Astrocyte (in vitro differentiated cells and primary cell): ENCODE data around the gene DDX1. TPM values are rescaled to one million over a fixed set of nuclear protein-coding genes. Genes with fewer than 3 reads are reported as not detected.

Experiments
- DNase-seq: peaks from one replicate; pipeline ENCODE4 v3.0.0-alpha.2; 2010; ENCODE audit warnings: low read depth
- FAIRE-seq: peaks from 2 replicates; lab custom pipeline; 2011; peaks lifted over from hg19 to GRCh38; lab: Jason Lieb, UNC
- H2AFZ ChIP-seq: 2 replicates; pipeline ENCODE4 v1.6.0; 2012; ENCODE audit warnings: low read depth, low read length, inconsistent platforms
- H3K27ac ChIP-seq: 2 replicates; pipeline ENCODE4 v1.5.1; 2011; ENCODE audit warnings: low read depth, low read length, inconsistent platforms
- H3K27me3 ChIP-seq: 2 replicates; pipeline ENCODE4 v1.6.0; 2011; ENCODE audit warnings: low read length, inconsistent platforms; ENCODE audit not compliant: insufficient read depth
- H3K36me3 ChIP-seq: 2 replicates; pipeline ENCODE4 v1.5.1; 2011; ENCODE audit warnings: low read length, inconsistent platforms; ENCODE audit not compliant: insufficient read depth
- H3K4me1 ChIP-seq: 2 replicates; pipeline ENCODE4 v1.5.1; 2011; ENCODE audit warnings: low read length, inconsistent platforms; ENCODE audit not compliant: insufficient read depth
- H3K4me2 ChIP-seq: 2 replicates; pipeline ENCODE4 v1.6.0; 2012; ENCODE audit warnings: low read length, inconsistent platforms
- H3K4me3 ChIP-seq: 2 replicates; pipeline ENCODE4 v1.5.1; 2011; ENCODE audit warnings: low read depth, mild to moderate bottlenecking, low read length, inconsistent platforms; ENCODE audit not compliant: insufficient read depth
- H3K79me2 ChIP-seq: 2 replicates; pipeline ENCODE4 v1.6.0; 2012; ENCODE audit warnings: mild to moderate bottlenecking, low read length, inconsistent platforms; ENCODE audit not compliant: insufficient read depth
- H3K9ac ChIP-seq: 2 replicates; pipeline ENCODE4 v1.6.0; 2012; ENCODE audit warnings: mild to moderate bottlenecking, low read length, inconsistent platforms
- H3K9me3 ChIP-seq: 2 replicates; pipeline ENCODE4 v1.5.1; 2012; ENCODE audit warnings: low read depth, mild to moderate bottlenecking, low read length, inconsistent platforms; ENCODE audit not compliant: insufficient read depth
- H4K20me1 ChIP-seq: 2 replicates; pipeline ENCODE4 v1.6.0; 2012; ENCODE audit warnings: low read length, inconsistent platforms; ENCODE audit not compliant: insufficient read depth
- H3K27ac Mint-ChIP-seq: one replicate; pipeline ENCODE4 v1.8.0; 2021; ENCODE audit warnings: mild to moderate bottlenecking, mixed read lengths; ENCODE audit not compliant: unreplicated experiment
- H3K27me3 Mint-ChIP-seq: one replicate; pipeline ENCODE4 v1.8.0; 2021; ENCODE audit warnings: low read depth, mixed read lengths; ENCODE audit not compliant: unreplicated experiment
- H3K36me3 Mint-ChIP-seq: one replicate; pipeline ENCODE4 v1.8.0; 2021; ENCODE audit warnings: low read depth, mixed read lengths; ENCODE audit not compliant: unreplicated experiment
- H3K4me1 Mint-ChIP-seq: one replicate; pipeline ENCODE4 v1.8.0; 2021; ENCODE audit warnings: low read depth, mixed read lengths; ENCODE audit not compliant: unreplicated experiment
- H3K4me3 Mint-ChIP-seq: one replicate; pipeline ENCODE4 v1.8.0; 2021; ENCODE audit warnings: mild to moderate bottlenecking, moderate library complexity, mixed read lengths; ENCODE audit not compliant: unreplicated experiment
- H3K9me3 Mint-ChIP-seq: one replicate; pipeline ENCODE4 v1.8.0; 2021; ENCODE audit warnings: mild to moderate bottlenecking, mixed read lengths; ENCODE audit not compliant: unreplicated experiment
- EZH2 ChIP-seq: IDR thresholded peaks from 2 replicates; pipeline ENCODE4 v1.6.1; 2012; ENCODE audit warnings: mild to moderate bottlenecking, low read length, inconsistent platforms; ENCODE audit not compliant: insufficient read depth
- total RNA-seq: library from RNA; stranded (reverse); gene quantifications from 2 replicates; pipeline ENCODE4 v1.2.1, GENCODE V29; 2021
- TF ChIP-seq, protein P1 (sequence below): IDR thresholded peaks from 2 replicates; pipeline ENCODE4 v1.5.1; 2011; ENCODE audit warnings: low read depth, mild to moderate bottlenecking, inconsistent platforms, low read length, moderate library complexity; ENCODE audit not compliant: insufficient read depth

Gene DDX1
- total RNA-seq, 1 donor from 2014 or later, result 146 TPM

DNA sequence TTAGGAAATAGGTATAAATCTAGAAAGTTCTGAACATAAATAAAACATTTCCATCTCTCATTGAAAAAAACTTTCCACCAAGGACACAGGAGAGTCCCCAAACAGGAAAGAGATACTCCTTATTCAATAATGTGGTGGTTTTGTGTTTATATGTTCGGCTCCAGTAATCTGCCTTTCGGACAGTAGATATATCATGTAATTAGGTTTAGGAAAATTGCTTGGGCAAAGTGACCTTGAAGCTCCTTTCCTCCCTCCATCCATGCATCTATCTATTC, 69.6 kb downstream of the DDX1 start:
- peaks cover 19% of the 10 kb centered on the region for H3K27me3 Mint-ChIP-seq
- no peaks in the 10 kb centered on the region for H3K4me1 ChIP-seq
- no peaks in the 10 kb centered on the region for H4K20me1 ChIP-seq
- H3K4me3 Mint-ChIP-seq, result no peak overlapping the region
- H3K4me1 Mint-ChIP-seq, result no peaks in the 10 kb centered on the region
- H3K79me2 ChIP-seq, result no peaks in the 10 kb centered on the region
- no peaks in the 10 kb centered on the region for H3K36me3 Mint-ChIP-seq
- H3K27ac Mint-ChIP-seq, result no peak overlapping the region
- no peak overlapping the region for H3K9ac ChIP-seq
- peaks cover 4% of the 10 kb centered on the region for H3K27me3 ChIP-seq
- peaks cover 10% of the 10 kb centered on the region for H3K9me3 Mint-ChIP-seq
- FAIRE-seq, result no peak
- TF ChIP-seq, protein P1, sequence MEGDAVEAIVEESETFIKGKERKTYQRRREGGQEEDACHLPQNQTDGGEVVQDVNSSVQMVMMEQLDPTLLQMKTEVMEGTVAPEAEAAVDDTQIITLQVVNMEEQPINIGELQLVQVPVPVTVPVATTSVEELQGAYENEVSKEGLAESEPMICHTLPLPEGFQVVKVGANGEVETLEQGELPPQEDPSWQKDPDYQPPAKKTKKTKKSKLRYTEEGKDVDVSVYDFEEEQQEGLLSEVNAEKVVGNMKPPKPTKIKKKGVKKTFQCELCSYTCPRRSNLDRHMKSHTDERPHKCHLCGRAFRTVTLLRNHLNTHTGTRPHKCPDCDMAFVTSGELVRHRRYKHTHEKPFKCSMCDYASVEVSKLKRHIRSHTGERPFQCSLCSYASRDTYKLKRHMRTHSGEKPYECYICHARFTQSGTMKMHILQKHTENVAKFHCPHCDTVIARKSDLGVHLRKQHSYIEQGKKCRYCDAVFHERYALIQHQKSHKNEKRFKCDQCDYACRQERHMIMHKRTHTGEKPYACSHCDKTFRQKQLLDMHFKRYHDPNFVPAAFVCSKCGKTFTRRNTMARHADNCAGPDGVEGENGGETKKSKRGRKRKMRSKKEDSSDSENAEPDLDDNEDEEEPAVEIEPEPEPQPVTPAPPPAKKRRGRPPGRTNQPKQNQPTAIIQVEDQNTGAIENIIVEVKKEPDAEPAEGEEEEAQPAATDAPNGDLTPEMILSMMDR, result no peak
- no peak for TF ChIP-seq EZH2
- peaks cover 4% of the 10 kb centered on the region for H3K9me3 ChIP-seq
- no peak for DNase-seq
- no peak overlapping the region for H2AFZ ChIP-seq
- H3K27ac ChIP-seq, result no peak overlapping the region
- no peak overlapping the region for H3K4me3 ChIP-seq
- no peak overlapping the region for H3K4me2 ChIP-seq
- no peaks in the 10 kb centered on the region for H3K36me3 ChIP-seq

DNA sequence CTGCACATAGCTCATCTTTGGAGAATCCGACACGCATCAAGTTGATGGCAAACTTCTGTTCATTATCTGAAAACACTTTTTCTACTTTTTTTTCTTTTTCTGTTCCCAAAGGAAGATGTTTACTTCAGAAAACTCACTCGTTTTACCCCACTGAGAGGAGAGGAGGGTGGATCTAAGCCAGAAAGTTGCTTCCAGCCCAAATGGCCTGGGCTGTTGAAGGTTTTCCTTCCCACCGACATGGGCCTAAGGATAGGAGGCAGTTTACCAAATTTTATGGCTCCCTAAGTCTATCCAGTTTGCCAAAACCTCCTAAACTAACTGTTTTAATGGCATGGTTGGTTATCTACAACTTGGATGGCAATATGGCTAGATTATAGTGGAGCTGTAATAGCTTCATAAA, 70.4 kb downstream of the DDX1 start:
- no peak for FAIRE-seq
- peaks cover under 1% of the 10 kb centered on the region for H3K4me1 Mint-ChIP-seq

DNA sequence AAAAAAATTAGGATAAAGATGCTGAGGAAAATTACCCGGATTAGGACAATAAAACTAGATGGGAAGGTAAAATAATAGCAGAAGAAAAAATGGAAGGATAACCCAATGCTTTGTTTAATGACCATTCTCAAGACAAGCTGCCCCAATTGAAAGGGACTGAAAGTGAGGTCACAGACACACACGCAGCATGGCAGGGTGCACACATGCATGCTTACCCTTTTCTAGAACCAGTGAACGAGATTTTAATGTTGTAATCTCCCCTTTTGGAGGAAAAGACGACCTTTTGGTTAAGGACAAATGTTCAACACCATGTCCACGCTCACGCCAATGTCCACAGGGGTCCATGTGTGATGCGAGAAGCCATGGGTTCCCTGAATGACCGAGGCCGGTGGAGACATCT, 70.9 kb downstream of the DDX1 start:
- Histone ChIP-seq H4K20me1 (no peaks in the 10 kb centered on the region), H3K27me3 (peaks cover 4% of the 10 kb centered on the region), H3K9ac (no peak overlapping the region), H3K4me2 (no peak overlapping the region), H2AFZ (no peak overlapping the region), H3K27ac (no peak overlapping the region), H3K36me3 (no peaks in the 10 kb centered on the region), H3K4me1 (no peaks in the 10 kb centered on the region), H3K4me3 (no peak overlapping the region), H3K79me2 (no peaks in the 10 kb centered on the region), H3K9me3 (peaks cover 4% of the 10 kb centered on the region)
- Mint-ChIP-seq H3K36me3 (no peaks in the 10 kb centered on the region), H3K4me1 (peaks cover 6% of the 10 kb centered on the region), H3K27ac (no peak overlapping the region), H3K4me3 (no peak overlapping the region), H3K27me3 (peaks cover 19% of the 10 kb centered on the region), H3K9me3 (peaks cover 10% of the 10 kb centered on the region)
- no peak for FAIRE-seq
- TF ChIP-seq, protein P1, result no peak
- no peak for TF ChIP-seq EZH2
- no peak for DNase-seq

More for the DNA sequence above, 70.4 kb downstream of the DDX1 start:
- DNase-seq, result no peak
- TF ChIP-seq, protein P1, result no peak
- no peak for TF ChIP-seq EZH2
- Mint-ChIP-seq H3K9me3 (peaks cover 10% of the 10 kb centered on the region), H3K27ac (no peak overlapping the region), H3K27me3 (peaks cover 19% of the 10 kb centered on the region), H3K36me3 (no peaks in the 10 kb centered on the region), H3K4me3 (no peak overlapping the region)
- H4K20me1 ChIP-seq, result no peaks in the 10 kb centered on the region
- no peak overlapping the region for H3K4me2 ChIP-seq
- no peaks in the 10 kb centered on the region for H3K79me2 ChIP-seq
- peaks cover 4% of the 10 kb centered on the region for H3K27me3 ChIP-seq
- H2AFZ ChIP-seq, result no peak overlapping the region
- no peak overlapping the region for H3K9ac ChIP-seq
- H3K4me1 ChIP-seq, result no peaks in the 10 kb centered on the region
- H3K27ac ChIP-seq, result no peak overlapping the region
- no peaks in the 10 kb centered on the region for H3K36me3 ChIP-seq
- H3K4me3 ChIP-seq, result no peak overlapping the region
- peaks cover 4% of the 10 kb centered on the region for H3K9me3 ChIP-seq
